IMR-90 (cell line): ENCODE measurements around the gene CTIF.

Experiments used
- BHLHE40 ChIP-seq: fragments of 150-350 bp; IDR thresholded peaks from 2 replicates; pipeline ENCODE4 v1.6.1; 2016; ENCODE audit warnings: mild to moderate bottlenecking, low read depth, low read length
- CEBPB ChIP-seq: IDR thresholded peaks from 2 replicates; pipeline ENCODE4 v1.6.1; 2012; ENCODE audit warnings: low read depth, low read length, improper control_type of control experiment
- CHD1 ChIP-seq: IDR thresholded peaks from 2 replicates; pipeline ENCODE4 v1.6.1; 2012; ENCODE audit warnings: low read depth, low read length, improper control_type of control experiment
- MAFK ChIP-seq: IDR thresholded peaks from 2 replicates; pipeline ENCODE4 v1.6.1; 2012; ENCODE audit warnings: low read depth, low read length, improper control_type of control experiment
- MAZ ChIP-seq: IDR thresholded peaks from 2 replicates; pipeline ENCODE4 v1.6.1; 2012; ENCODE audit warnings: low read depth, mild to moderate bottlenecking, low read length, improper control_type of control experiment, moderate library complexity, borderline replicate concordance
- MXI1 ChIP-seq: IDR thresholded peaks from 2 replicates; pipeline ENCODE4 v1.6.1; 2012; ENCODE audit warnings: low read depth, mild to moderate bottlenecking, low read length, moderate library complexity, borderline replicate concordance
- POLR2A ChIP-seq: IDR thresholded peaks from 2 replicates; pipeline ENCODE4 v1.6.1; 2012; ENCODE audit warnings: mild to moderate bottlenecking, low read depth, low read length
- RAD21 ChIP-seq: IDR thresholded peaks from 2 replicates; pipeline ENCODE4 v1.6.1; 2012; ENCODE audit warnings: low read length, improper control_type of control experiment
- RCOR1 ChIP-seq: IDR thresholded peaks from 2 replicates; pipeline ENCODE4 v1.6.1; 2012; ENCODE audit warnings: mild to moderate bottlenecking, low read length, improper control_type of control experiment; ENCODE audit not compliant: insufficient replicate concordance
- RFX5 ChIP-seq: IDR thresholded peaks from 2 replicates; pipeline ENCODE4 v1.8.0; 2012; ENCODE audit warnings: low read depth, mild to moderate bottlenecking, low read length, moderate library complexity
- SMC3 ChIP-seq: fragments of 150-350 bp; IDR thresholded peaks from 2 replicates; pipeline ENCODE4 v1.6.1; 2016; ENCODE audit warnings: low read depth, mild to moderate bottlenecking, antibody characterized with exemption, low read length, moderate library complexity
- TF ChIP-seq, protein P1 (sequence below): conservative IDR thresholded peaks from 2 replicates; pipeline ENCODE4 v1.5.1; 2012; ENCODE audit warnings: mild to moderate bottlenecking, low read depth, low read length, improper control_type of control experiment
- TF ChIP-seq, protein P2 (sequence below): fragments of 150-350 bp; IDR thresholded peaks from 2 replicates; pipeline ENCODE4 v1.6.1; 2017; ENCODE audit warnings: mild to moderate bottlenecking, antibody characterized with exemption, low read length, low read depth
- TF ChIP-seq, protein P3 (sequence below): fragments of 150-350 bp; IDR thresholded peaks from 2 replicates; pipeline ENCODE4 v1.6.1; 2016; ENCODE audit warnings: low read depth, mild to moderate bottlenecking, low read length, moderate library complexity, borderline replicate concordance

DNA sequence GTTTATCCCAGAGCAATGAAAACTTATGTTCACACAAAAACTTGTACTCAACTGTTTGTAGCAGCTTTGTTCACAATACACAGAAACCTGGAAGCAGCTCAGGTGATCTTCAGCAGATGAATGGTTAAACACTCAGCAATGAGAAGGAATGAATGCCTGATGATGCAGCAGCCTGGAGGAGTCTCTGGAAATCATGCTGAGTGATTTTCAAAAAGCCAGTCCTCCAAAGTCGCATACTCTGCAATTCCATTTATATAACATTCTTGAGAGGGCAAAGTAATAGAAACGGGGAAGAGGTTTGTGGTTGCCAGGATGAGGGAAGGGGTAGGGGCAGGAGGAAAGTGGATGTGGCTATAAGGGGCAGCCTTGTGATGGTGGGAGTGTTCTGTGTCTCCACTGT lies 108.1 kb downstream of the CTIF start:
- TF ChIP-seq POLR2A (no peak), RAD21 (no peak), RCOR1 (no peak), CEBPB (0 out of 2 replicates have a peak, but pooled peaks have one; percentile 4), MAFK (no peak), SMC3 (no peak), MAZ (no peak), CHD1 (no peak), MXI1 (no peak), RFX5 (no peak), BHLHE40 (no peak)
- TF ChIP-seq, protein P1, sequence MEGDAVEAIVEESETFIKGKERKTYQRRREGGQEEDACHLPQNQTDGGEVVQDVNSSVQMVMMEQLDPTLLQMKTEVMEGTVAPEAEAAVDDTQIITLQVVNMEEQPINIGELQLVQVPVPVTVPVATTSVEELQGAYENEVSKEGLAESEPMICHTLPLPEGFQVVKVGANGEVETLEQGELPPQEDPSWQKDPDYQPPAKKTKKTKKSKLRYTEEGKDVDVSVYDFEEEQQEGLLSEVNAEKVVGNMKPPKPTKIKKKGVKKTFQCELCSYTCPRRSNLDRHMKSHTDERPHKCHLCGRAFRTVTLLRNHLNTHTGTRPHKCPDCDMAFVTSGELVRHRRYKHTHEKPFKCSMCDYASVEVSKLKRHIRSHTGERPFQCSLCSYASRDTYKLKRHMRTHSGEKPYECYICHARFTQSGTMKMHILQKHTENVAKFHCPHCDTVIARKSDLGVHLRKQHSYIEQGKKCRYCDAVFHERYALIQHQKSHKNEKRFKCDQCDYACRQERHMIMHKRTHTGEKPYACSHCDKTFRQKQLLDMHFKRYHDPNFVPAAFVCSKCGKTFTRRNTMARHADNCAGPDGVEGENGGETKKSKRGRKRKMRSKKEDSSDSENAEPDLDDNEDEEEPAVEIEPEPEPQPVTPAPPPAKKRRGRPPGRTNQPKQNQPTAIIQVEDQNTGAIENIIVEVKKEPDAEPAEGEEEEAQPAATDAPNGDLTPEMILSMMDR = no peak
- TF ChIP-seq, protein P2, sequence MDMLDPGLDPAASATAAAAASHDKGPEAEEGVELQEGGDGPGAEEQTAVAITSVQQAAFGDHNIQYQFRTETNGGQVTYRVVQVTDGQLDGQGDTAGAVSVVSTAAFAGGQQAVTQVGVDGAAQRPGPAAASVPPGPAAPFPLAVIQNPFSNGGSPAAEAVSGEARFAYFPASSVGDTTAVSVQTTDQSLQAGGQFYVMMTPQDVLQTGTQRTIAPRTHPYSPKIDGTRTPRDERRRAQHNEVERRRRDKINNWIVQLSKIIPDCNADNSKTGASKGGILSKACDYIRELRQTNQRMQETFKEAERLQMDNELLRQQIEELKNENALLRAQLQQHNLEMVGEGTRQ = no peak
- TF ChIP-seq, protein P3, sequence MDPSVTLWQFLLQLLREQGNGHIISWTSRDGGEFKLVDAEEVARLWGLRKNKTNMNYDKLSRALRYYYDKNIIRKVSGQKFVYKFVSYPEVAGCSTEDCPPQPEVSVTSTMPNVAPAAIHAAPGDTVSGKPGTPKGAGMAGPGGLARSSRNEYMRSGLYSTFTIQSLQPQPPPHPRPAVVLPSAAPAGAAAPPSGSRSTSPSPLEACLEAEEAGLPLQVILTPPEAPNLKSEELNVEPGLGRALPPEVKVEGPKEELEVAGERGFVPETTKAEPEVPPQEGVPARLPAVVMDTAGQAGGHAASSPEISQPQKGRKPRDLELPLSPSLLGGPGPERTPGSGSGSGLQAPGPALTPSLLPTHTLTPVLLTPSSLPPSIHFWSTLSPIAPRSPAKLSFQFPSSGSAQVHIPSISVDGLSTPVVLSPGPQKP = no peak
